SK-N-SH treated with all-trans-retinoic acid at 6 μM for 48 hours (cell line): ENCODE measurements around the gene MOSMO.

Experiments
- ARNTL ChIP-seq: fragments of 450-650 bp; formaldehyde crosslinking; IDR thresholded peaks from 2 replicates; pipeline ENCODE4 v1.5.0; 2020; ENCODE audit warnings: low read depth, mild to moderate bottlenecking, moderate library complexity, borderline replicate concordance
- BACH2 ChIP-seq: fragments of 250-450 bp; sonication (Bioruptor Pico); IDR thresholded peaks from 2 replicates; pipeline ENCODE4 v1.9.0; 2021; ENCODE audit warnings: mild to moderate bottlenecking, borderline replicate concordance
- CREB5 ChIP-seq: fragments of 250-450 bp; sonication (Bioruptor Pico); IDR thresholded peaks from 2 replicates; pipeline ENCODE4 v1.5.1; 2020; ENCODE audit warnings: low read depth, mild to moderate bottlenecking, moderate library complexity
- CSRNP3 ChIP-seq: fragments of 250-450 bp; sonication (Bioruptor Pico); IDR thresholded peaks from 2 replicates; pipeline ENCODE4 v1.5.1; 2021; ENCODE audit warnings: mild to moderate bottlenecking, moderate library complexity
- PATZ1 ChIP-seq: fragments of 250-450 bp; sonication (Bioruptor Pico); IDR thresholded peaks from 2 replicates; pipeline ENCODE4 v1.8.0; 2020; ENCODE audit warnings: mild to moderate bottlenecking, moderate library complexity, borderline replicate concordance
- POU6F1 ChIP-seq: fragments of 250-450 bp; sonication (Bioruptor Pico); IDR thresholded peaks from 2 replicates; pipeline ENCODE4 v1.8.0; 2021; ENCODE audit warnings: low read depth, mild to moderate bottlenecking, moderate library complexity, borderline replicate concordance
- PPARA ChIP-seq: fragments of 250-450 bp; sonication (Bioruptor Pico); IDR thresholded peaks from 2 replicates; pipeline ENCODE4 v1.5.0; 2020; ENCODE audit warnings: mild to moderate bottlenecking, borderline replicate concordance
- TSHZ2 ChIP-seq: fragments of 250-450 bp; sonication (Bioruptor Pico); IDR thresholded peaks from 2 replicates; pipeline ENCODE4 v1.5.0; 2020; ENCODE audit warnings: mild to moderate bottlenecking, moderate library complexity
- ZC3H10 ChIP-seq: fragments of 250-450 bp; sonication (Bioruptor Pico); IDR thresholded peaks from 2 replicates; pipeline ENCODE4 v1.5.1; 2021; ENCODE audit warnings: mild to moderate bottlenecking, moderate library complexity
- ZFP30 ChIP-seq: fragments of 450-650 bp; formaldehyde crosslinking; IDR thresholded peaks from 2 replicates; pipeline ENCODE4 v1.5.0; 2022; ENCODE audit warnings: mild to moderate bottlenecking, moderate library complexity

- TF ChIP-seq CSRNP3 (no peak), PPARA (no peak), POU6F1 (CRISPR knock-in tag) (no peak), CREB5 (CRISPR knock-in tag) (no peak), ZC3H10 (CRISPR knock-in tag) (no peak), TSHZ2 (CRISPR knock-in tag) (no peak), ZFP30 (CRISPR knock-in tag) (no peak), PATZ1 (CRISPR knock-in tag) (no peak), ARNTL (no peak), BACH2 (CRISPR knock-in tag) (no peak)
Measured at GRCh38 chr16:22018559-22018958, 10.6 kb downstream of the MOSMO start.
